Suprapubic skin (tissue), 4 donors: ENCODE measurements around the gene DCBLD1. TPM values are rescaled to one million over a fixed set of nuclear protein-coding genes. Genes with fewer than 3 reads are reported as not detected.

ENCODE experiments used
- DNase-seq, 2 donors: peaks; one replicate each; pipeline ENCODE4 v3.0.0-alpha.2; 2019; ENCODE audit warnings: low spot score in 2 of 2
- H3K27ac ChIP-seq: fragments of 200-600 bp; sonication (generic); one replicate; pipeline ENCODE4 v1.5.1; 2019
- H3K27me3 ChIP-seq: fragments of 200-600 bp; sonication (generic); one replicate; pipeline ENCODE4 v1.5.1; 2019
- H3K36me3 ChIP-seq: fragments of 200-600 bp; sonication (generic); one replicate; pipeline ENCODE4 v1.5.1; 2019
- H3K4me1 ChIP-seq: fragments of 200-600 bp; sonication (generic); one replicate; pipeline ENCODE4 v1.5.1; 2019
- H3K4me3 ChIP-seq: fragments of 200-600 bp; sonication (generic); one replicate; pipeline ENCODE4 v1.5.1; 2019; ENCODE audit warnings: mild to moderate bottlenecking
- H3K9me3 ChIP-seq: fragments of 200-600 bp; sonication (generic); one replicate; pipeline ENCODE4 v1.5.1; 2019
- CTCF ChIP-seq, 2 donors: fragments of 200-600 bp in 1 of 2; fragments of 450-650 bp in 1 of 2; sonication (generic) in 1 of 2; IDR thresholded peaks; one replicate each; pipeline ENCODE4 v1.5.1; 2016 to 2019; ENCODE audit warnings: antibody characterized with exemption in 2 of 2, mild to moderate bottlenecking in 1 of 2, moderate library complexity in 1 of 2
- EP300 ChIP-seq: sonication (generic); formaldehyde crosslinking; IDR thresholded peaks from one replicate; pipeline ENCODE4 v1.6.1; 2017; ENCODE audit warnings: antibody characterized with exemption
- POLR2A ChIP-seq, 2 donors: fragments of 450-650 bp; IDR thresholded peaks; one replicate each; pipeline ENCODE4 v1.6.1; 2017; ENCODE audit warnings: antibody characterized with exemption in 2 of 2, mild to moderate bottlenecking in 2 of 2, moderate library complexity in 2 of 2
- POLR2AphosphoS5 ChIP-seq, 3 donors: sonication (generic); formaldehyde crosslinking; IDR thresholded peaks; one replicate each; pipeline ENCODE4 v1.6.1; 2017; ENCODE audit warnings: antibody characterized with exemption in 3 of 3
- WGBS: methylation state at CpG from one replicate; pipeline ENCODE4 v1.1.5; 2018; 5-methylcytosine and 5-hydroxymethylcytosine counted together
- total RNA-seq, 4 donors: library from RNA; depleted of rRNA; stranded (reverse); fragments of >200 nt; gene quantifications; one replicate each; pipeline ENCODE4 v1.1.0, GENCODE V29; 2016

DCBLD1 gene
- total RNA-seq, 4 donors from 2014 or later: 3.6 to 15.7 (median 4.9) TPM

DNA sequence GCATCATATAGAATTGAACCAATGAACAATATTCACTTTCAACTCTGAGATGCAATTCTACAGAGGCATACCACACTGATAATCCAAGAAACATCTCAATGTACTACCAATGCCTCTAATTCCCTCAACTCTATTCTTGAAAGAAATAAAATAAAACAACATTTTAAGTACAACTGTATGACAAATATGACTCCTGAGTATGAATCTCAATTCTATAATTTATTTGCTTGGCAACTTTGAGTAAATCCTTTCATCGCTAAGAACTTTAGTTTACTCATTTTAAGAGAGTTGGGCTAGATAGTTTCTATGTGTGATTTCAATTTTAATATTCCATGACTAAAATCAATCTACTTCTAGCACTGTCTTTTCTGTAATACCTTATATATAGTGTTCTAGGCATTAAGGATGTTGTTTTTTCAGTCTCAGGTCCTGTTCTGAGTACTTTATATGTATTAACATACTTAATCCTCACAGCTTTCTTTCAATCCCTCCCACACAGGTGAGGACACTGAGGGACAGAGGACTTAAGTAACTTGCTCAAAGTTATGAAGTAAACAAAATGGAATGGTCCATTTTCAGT, 86.4 kb downstream of the DCBLD1 start:
- Histone ChIP-seq H3K36me3 (peaks cover 50% of the 10 kb centered on the region), H3K4me1 (no peaks in the 10 kb centered on the region), H3K27ac (no peak overlapping the region), H3K4me3 (no peak overlapping the region), H3K27me3 (no peaks in the 10 kb centered on the region), H3K9me3 (no peaks in the 10 kb centered on the region)
- no peak for DNase-seq
- 75% methylated on average over 1 of the region's 1 CpG for WGBS
- no peak for TF ChIP-seq POLR2AphosphoS5 (IDR thresholded peaks at IDR 0.05)
- TF ChIP-seq EP300: no peak
- no peak for TF ChIP-seq POLR2A (IDR thresholded peaks at IDR 0.05)
- TF ChIP-seq CTCF (IDR thresholded peaks at IDR 0.05): no peak

DNA sequence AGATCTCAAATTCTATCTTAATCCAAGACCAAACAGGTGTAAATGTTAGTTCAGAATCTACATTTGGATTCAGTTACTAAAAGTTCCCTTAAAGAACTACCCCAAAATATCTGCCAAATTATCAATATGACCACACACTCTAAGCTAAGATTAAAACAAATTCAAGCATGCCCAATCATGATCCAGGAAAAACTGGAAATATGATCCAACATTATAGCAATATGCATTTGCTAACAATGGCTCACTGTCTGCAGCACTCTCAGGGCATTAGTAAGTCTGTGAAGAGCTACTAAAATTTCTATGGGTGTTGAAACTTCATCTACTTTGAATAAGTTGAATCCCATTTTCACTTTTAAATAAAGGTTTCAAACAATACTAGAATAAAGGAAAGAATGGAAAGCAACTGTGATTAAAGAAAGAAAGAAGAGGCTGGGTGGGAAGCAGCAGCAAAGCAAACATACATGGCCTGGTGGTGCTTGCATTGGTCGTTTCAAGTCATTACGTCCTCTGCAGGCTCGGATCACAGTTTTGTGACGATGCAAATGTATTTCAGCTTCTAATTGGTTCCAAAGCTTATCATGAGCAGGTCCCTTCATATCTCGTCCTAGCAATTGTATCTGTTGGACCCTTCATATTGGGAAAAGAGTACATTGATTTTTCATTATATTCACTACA, 90.7 kb downstream of the DCBLD1 start:
- WGBS: 93% methylated on average over 5 of the region's 5 CpGs
- H3K4me1 ChIP-seq: no peaks in the 10 kb centered on the region
- H3K36me3 ChIP-seq: peaks cover 25% of the 10 kb centered on the region
- H3K9me3 ChIP-seq: no peaks in the 10 kb centered on the region
- H3K4me3 ChIP-seq: no peak overlapping the region
- no peaks in the 10 kb centered on the region for H3K27me3 ChIP-seq
- TF ChIP-seq EP300 (no peak), POLR2A (IDR thresholded peaks at IDR 0.05) (no peak), CTCF (IDR thresholded peaks at IDR 0.05) (no peak), POLR2AphosphoS5 (IDR thresholded peaks at IDR 0.05) (no peak)
- no peak overlapping the region for H3K27ac ChIP-seq
- no peak for DNase-seq

DNA sequence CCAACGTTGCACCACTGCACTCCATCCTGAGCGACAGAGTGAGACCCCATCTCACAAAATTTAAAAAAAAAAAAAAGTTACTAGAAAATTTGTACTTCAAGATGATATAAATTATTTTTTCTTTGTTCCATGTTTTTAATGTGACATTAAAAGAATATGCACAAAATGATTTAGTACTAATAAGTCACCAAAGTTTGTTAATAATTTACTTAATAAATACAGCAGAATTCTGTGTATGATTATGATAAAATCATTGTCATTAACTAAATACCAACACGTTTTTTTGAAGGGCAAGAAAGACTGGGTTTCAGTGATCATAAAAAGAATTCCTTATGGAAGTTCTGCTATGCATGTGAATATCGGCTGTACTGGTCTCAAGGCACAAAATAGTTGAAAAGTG, 91.7 kb downstream of the DCBLD1 start:
- Histone ChIP-seq H3K36me3 (peaks cover 18% of the 10 kb centered on the region), H3K27ac (no peak overlapping the region), H3K27me3 (no peaks in the 10 kb centered on the region), H3K4me3 (no peak overlapping the region), H3K9me3 (no peaks in the 10 kb centered on the region), H3K4me1 (no peaks in the 10 kb centered on the region)
- WGBS: 91% methylated on average over 4 of the region's 4 CpGs
- TF ChIP-seq CTCF (IDR thresholded peaks at IDR 0.05) (no peak), POLR2AphosphoS5 (IDR thresholded peaks at IDR 0.05) (no peak)
- no peak for DNase-seq

GRCh38 chr6:117585647-117586046, 103.2 kb downstream of the DCBLD1 start:
- peaks cover 5% of the 10 kb centered on the region for H3K36me3 ChIP-seq
- H3K27me3 ChIP-seq: no peaks in the 10 kb centered on the region
- no peak for TF ChIP-seq POLR2AphosphoS5 (IDR thresholded peaks at IDR 0.05)
- TF ChIP-seq POLR2A (IDR thresholded peaks at IDR 0.05): no peak
- TF ChIP-seq CTCF (IDR thresholded peaks at IDR 0.05): no peak
- TF ChIP-seq EP300: no peak
- H3K4me3 ChIP-seq: no peak overlapping the region
- no peaks in the 10 kb centered on the region for H3K4me1 ChIP-seq
- no peak overlapping the region for H3K27ac ChIP-seq
- DNase-seq: no peak
- H3K9me3 ChIP-seq: no peaks in the 10 kb centered on the region

- Histone ChIP-seq H3K4me1 (no peaks in the 10 kb centered on the region), H3K27me3 (no peaks in the 10 kb centered on the region), H3K36me3 (peaks cover 5% of the 10 kb centered on the region), H3K27ac (no peak overlapping the region), H3K4me3 (no peak overlapping the region), H3K9me3 (no peaks in the 10 kb centered on the region)
- DNase-seq: no peak
- TF ChIP-seq CTCF (IDR thresholded peaks at IDR 0.05): no peak
- TF ChIP-seq POLR2AphosphoS5 (IDR thresholded peaks at IDR 0.05): no peak
- no peak for TF ChIP-seq POLR2A (IDR thresholded peaks at IDR 0.05)
- TF ChIP-seq EP300: no peak
- 93% methylated on average over 5 of the region's 5 CpGs for WGBS
Observed at GRCh38 chr6:117590447-117590846, 108.0 kb downstream of the DCBLD1 start.
